SK-N-SH (cell line): Measurements from ENCODE around the gene IPPK. TPM values are rescaled to one million over a fixed set of nuclear protein-coding genes. Genes with fewer than 3 reads are reported as not detected.

ENCODE experiments used
- CTCF ChIA-PET: fragments of 300-600, 350-600 bp; formaldehyde crosslinking; extraction: SDS; loops from one replicate; lab custom pipeline; 2021; lab: Yijun Ruan, JAX
- POLR2A ChIA-PET: fragments of 350-600 bp; sonication (Branson Sonifier 250); formaldehyde crosslinking; extraction: SDS; loops from one replicate; lab custom pipeline; 2020; ENCODE audit warnings: antibody characterized with exemption, inconsistent platforms; lab: Yijun Ruan, JAX
- DNase-seq: peaks from one replicate; pipeline ENCODE4 v3.0.0; 2012
- H2AFZ ChIP-seq: fragments of 200-600 bp; sonication (generic); 2 replicates; pipeline ENCODE4 v1.8.1; 2016; ENCODE audit warnings: antibody characterized with exemption, mild to moderate bottlenecking, low read depth
- H3F3A ChIP-seq: fragments of 200-600 bp; sonication (generic); replicated peaks from 2 replicates; pipeline ENCODE3; 2016; ENCODE audit warnings: antibody characterized with exemption, mild to moderate bottlenecking; ENCODE audit not compliant: insufficient read depth
- H3K27ac ChIP-seq, 2 experiments: fragments of 200-500 bp in 1 of 2; fragments of 200-600 bp in 1 of 2; sonication (Bioruptor generic) in 1 of 2; sonication (generic), shearing (Covaris generic) in 1 of 2; 2 replicates each; pipeline versions ENCODE4 v1.5.1 to v1.6.1; 2014 to 2016; ENCODE audit warnings: low read depth in 2 of 2, inconsistent platforms in 1 of 2, low read length in 1 of 2, mild to moderate bottlenecking in 1 of 2, mixed read lengths in 1 of 2
- H3K27me3 ChIP-seq: fragments of 200-600 bp; sonication (generic), shearing (Covaris generic); 2 replicates; pipeline ENCODE4 v1.6.1; 2016; ENCODE audit warnings: mixed run types; ENCODE audit not compliant: insufficient read depth
- H3K36me3 ChIP-seq, 2 experiments: fragments of 200-500 bp in 1 of 2; fragments of 200-600 bp in 1 of 2; sonication (Bioruptor generic) in 1 of 2; sonication (generic) in 1 of 2; replicated peaks in 1 of 2; 2 replicates each; pipeline versions ENCODE3 to v1.5.1; 2014 to 2016; ENCODE audit warnings: low read length in 1 of 2, mild to moderate bottlenecking in 1 of 2; ENCODE audit not compliant: insufficient read depth in 2 of 2, control insufficient read depth in 1 of 2
- H3K4me1 ChIP-seq, 2 experiments: fragments of 200-500 bp in 1 of 2; fragments of 200-600 bp in 1 of 2; sonication (Bioruptor generic) in 1 of 2; sonication (generic), shearing (Covaris generic) in 1 of 2; 2 replicates each; pipeline versions ENCODE4 v1.5.1 to v1.6.1; 2014 to 2016; ENCODE audit warnings: low read depth in 1 of 2, low read length in 1 of 2, mixed run types in 1 of 2; ENCODE audit not compliant: insufficient read depth in 2 of 2, control insufficient read depth in 1 of 2
- H3K4me2 ChIP-seq: fragments of 200-600 bp; sonication (generic), shearing (Covaris generic); 2 replicates; pipeline ENCODE4 v1.6.1; 2017; ENCODE audit warnings: mixed run types
- H3K4me3 ChIP-seq, 2 experiments: fragments of 200-500 bp in 1 of 2; fragments of 200-600 bp in 1 of 2; sonication (Bioruptor generic) in 1 of 2; sonication (generic), shearing (Covaris generic) in 1 of 2; 2 replicates each; pipeline versions ENCODE4 v1.5.1 to v1.8.1; 2014 to 2016; ENCODE audit warnings: low read depth in 2 of 2, inconsistent platforms in 1 of 2, low read length in 1 of 2, mild to moderate bottlenecking in 1 of 2, mixed read lengths in 1 of 2, moderate library complexity in 1 of 2
- H3K79me2 ChIP-seq: fragments of 200-600 bp; sonication (generic); 2 replicates; pipeline ENCODE4 v1.8.1; 2017; ENCODE audit warnings: mild to moderate bottlenecking; ENCODE audit not compliant: insufficient read depth
- H3K9ac ChIP-seq: fragments of 200-600 bp; sonication (generic); 2 replicates; pipeline ENCODE4 v1.6.1; 2017; ENCODE audit warnings: mixed run types
- H3K9me2 ChIP-seq: fragments of 200-600 bp; sonication (generic); 2 replicates; pipeline ENCODE4 v1.6.1; 2017; ENCODE audit warnings: mixed run types
- H3K9me3 ChIP-seq: fragments of 200-600 bp; sonication (generic); 2 replicates; pipeline ENCODE4 v1.6.1; 2017; ENCODE audit warnings: mixed run types, mild to moderate bottlenecking, moderate library complexity
- H4K20me1 ChIP-seq: fragments of 200-600 bp; sonication (generic); 2 replicates; pipeline ENCODE4 v1.6.1; 2017; ENCODE audit warnings: mild to moderate bottlenecking, mixed run types; ENCODE audit not compliant: insufficient read depth
- EP300 ChIP-seq, 2 experiments: IDR thresholded peaks; 2 replicates each; pipeline versions ENCODE4 v1.4.0 to v1.6.1; 2012; ENCODE audit warnings: borderline replicate concordance in 1 of 2, low read depth in 1 of 2, low read length in 1 of 2
- FOXJ3 ChIP-seq: sonication (generic); formaldehyde crosslinking; IDR thresholded peaks from 2 replicates; pipeline ENCODE4 v1.5.1; 2020; ENCODE audit warnings: mild to moderate bottlenecking, missing genetic modification reagents
- IRF3 ChIP-seq: fragments of 150-350 bp; IDR thresholded peaks from 2 replicates; pipeline ENCODE4 v1.6.1; 2016; ENCODE audit warnings: mild to moderate bottlenecking, low read depth, low read length
- JUND ChIP-seq: IDR thresholded peaks from 2 replicates; pipeline ENCODE4 v1.4.0; 2012
- MAX ChIP-seq: IDR thresholded peaks from 2 replicates; pipeline ENCODE4 v1.4.0; 2012; ENCODE audit warnings: low read depth
- MEF2A ChIP-seq: IDR thresholded peaks from 2 replicates; pipeline ENCODE4 v1.4.0; 2012; ENCODE audit warnings: low read depth, borderline replicate concordance
- NFIC ChIP-seq: IDR thresholded peaks from 2 replicates; pipeline ENCODE4 v1.4.0; 2012; ENCODE audit warnings: borderline replicate concordance
- NRF1 ChIP-seq: IDR thresholded peaks from 2 replicates; pipeline ENCODE4 v1.6.1; 2012; ENCODE audit warnings: low read depth, mild to moderate bottlenecking, low read length
- POLR2AphosphoS5 ChIP-seq: IDR thresholded peaks from 2 replicates; pipeline ENCODE4 v1.6.1; 2012; ENCODE audit warnings: low read depth, low read length
- RAD21 ChIP-seq: IDR thresholded peaks from 2 replicates; pipeline ENCODE4 v1.6.1; 2012; ENCODE audit warnings: mild to moderate bottlenecking, low read length
- RCOR1 ChIP-seq: fragments of 150-350 bp; IDR thresholded peaks from 2 replicates; pipeline ENCODE4 v1.6.1; 2017; ENCODE audit warnings: antibody characterized with exemption, low read length
- RFX5 ChIP-seq: IDR thresholded peaks from 2 replicates; pipeline ENCODE4 v1.6.1; 2012; ENCODE audit warnings: mild to moderate bottlenecking, improper control_type of control experiment, low read length
- RXRA ChIP-seq: IDR thresholded peaks from 2 replicates; pipeline ENCODE4 v1.4.0; 2012; ENCODE audit warnings: low read depth, mild to moderate bottlenecking, borderline replicate concordance
- SIN3A ChIP-seq: IDR thresholded peaks from 2 replicates; pipeline ENCODE4 v1.6.1; 2012; ENCODE audit warnings: low read depth, mild to moderate bottlenecking, low read length, moderate library complexity, borderline replicate concordance
- TAF1 ChIP-seq: IDR thresholded peaks from 2 replicates; pipeline ENCODE4 v1.6.1; 2012; ENCODE audit warnings: low read depth, mild to moderate bottlenecking, low read length, moderate library complexity, borderline replicate concordance
- TCF12 ChIP-seq: IDR thresholded peaks from 2 replicates; pipeline ENCODE4 v1.4.0; 2012
- YY1 ChIP-seq: IDR thresholded peaks from 2 replicates; pipeline ENCODE4 v1.4.0; 2012; ENCODE audit warnings: low read depth, mild to moderate bottlenecking
- ZBTB33 ChIP-seq: IDR thresholded peaks from 2 replicates; pipeline ENCODE4 v1.4.0; 2012; ENCODE audit warnings: low read depth, borderline replicate concordance
- WGBS: methylation state at CpG from one replicate; pipeline ENCODE4 v1.1.6; 2017; ENCODE audit warnings: low lambda C conversion rate; 5-methylcytosine and 5-hydroxymethylcytosine counted together
- polyA plus RNA-seq, 3 experiments: library from polyadenylated mRNA; depleted of rRNA; stranded (reverse); fragments of >200 nt; gene quantifications; 2 replicates each; pipeline ENCODE4 v1.2.3, GENCODE V29; 2012
- TF ChIP-seq, protein P1 (sequence below): fragments of 200-600 bp; sonication (generic); IDR thresholded peaks from 2 replicates; pipeline ENCODE4 v1.6.1; 2017; ENCODE audit warnings: antibody characterized with exemption, mild to moderate bottlenecking, moderate library complexity
- TF ChIP-seq, protein P2 (sequence below): IDR thresholded peaks from 2 replicates; pipeline ENCODE4; 2012
- TF ChIP-seq, protein P3 (sequence below): fragments of 150-350 bp; IDR thresholded peaks from 2 replicates; pipeline ENCODE4 v1.6.1; 2017; ENCODE audit warnings: antibody characterized with exemption, low read length, low read depth, borderline replicate concordance

The IPPK gene
- polyA plus RNA-seq, 1 of the 3 experiments (the other 2 are of a cell fraction), result 16.5 TPM

- H2AFZ ChIP-seq, result no peak overlapping the region
- H4K20me1 ChIP-seq, result no peaks in the 10 kb centered on the region
- H3K79me2 ChIP-seq, result no peaks in the 10 kb centered on the region
- WGBS, result 22% methylated on average over 4 of the region's 4 CpGs
- peaks cover 0 to 17% of the 10 kb centered on the region in 2 experiments for H3K36me3 ChIP-seq
- peak; percentile 82 for DNase-seq
- no peak overlapping the region for H3K4me3 ChIP-seq
- H3F3A ChIP-seq, result no peaks in the 10 kb centered on the region
- TF ChIP-seq, protein P1, sequence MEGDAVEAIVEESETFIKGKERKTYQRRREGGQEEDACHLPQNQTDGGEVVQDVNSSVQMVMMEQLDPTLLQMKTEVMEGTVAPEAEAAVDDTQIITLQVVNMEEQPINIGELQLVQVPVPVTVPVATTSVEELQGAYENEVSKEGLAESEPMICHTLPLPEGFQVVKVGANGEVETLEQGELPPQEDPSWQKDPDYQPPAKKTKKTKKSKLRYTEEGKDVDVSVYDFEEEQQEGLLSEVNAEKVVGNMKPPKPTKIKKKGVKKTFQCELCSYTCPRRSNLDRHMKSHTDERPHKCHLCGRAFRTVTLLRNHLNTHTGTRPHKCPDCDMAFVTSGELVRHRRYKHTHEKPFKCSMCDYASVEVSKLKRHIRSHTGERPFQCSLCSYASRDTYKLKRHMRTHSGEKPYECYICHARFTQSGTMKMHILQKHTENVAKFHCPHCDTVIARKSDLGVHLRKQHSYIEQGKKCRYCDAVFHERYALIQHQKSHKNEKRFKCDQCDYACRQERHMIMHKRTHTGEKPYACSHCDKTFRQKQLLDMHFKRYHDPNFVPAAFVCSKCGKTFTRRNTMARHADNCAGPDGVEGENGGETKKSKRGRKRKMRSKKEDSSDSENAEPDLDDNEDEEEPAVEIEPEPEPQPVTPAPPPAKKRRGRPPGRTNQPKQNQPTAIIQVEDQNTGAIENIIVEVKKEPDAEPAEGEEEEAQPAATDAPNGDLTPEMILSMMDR, result no peak
- TF ChIP-seq MAX (0 out of 2 replicates have a peak, but pooled peaks have one; percentile 27), RFX5 (no peak), RCOR1 (peak; percentile 70), SIN3A (no peak), IRF3 (no peak), JUND (no peak), TAF1 (no peak), FOXJ3 (no peak), ZBTB33 (no peak), EP300 (IDR thresholded peaks at IDR 0.05; ENCODE audit: borderline replicate concordance in 1 of 2, low read depth in 1 of 2, low read length in 1 of 2) (peak in 1 of 2 experiments; percentile 31; a peak in 1 of 4 replicates), POLR2AphosphoS5 (peak; percentile 71), NRF1 (no peak), RAD21 (no peak), YY1 (no peak), NFIC (peak; percentile 55; the same call in 1 of the 2 replicates), RXRA (no peak), TCF12 (peak; percentile 99), MEF2A (no peak)
- TF ChIP-seq, protein P2, sequence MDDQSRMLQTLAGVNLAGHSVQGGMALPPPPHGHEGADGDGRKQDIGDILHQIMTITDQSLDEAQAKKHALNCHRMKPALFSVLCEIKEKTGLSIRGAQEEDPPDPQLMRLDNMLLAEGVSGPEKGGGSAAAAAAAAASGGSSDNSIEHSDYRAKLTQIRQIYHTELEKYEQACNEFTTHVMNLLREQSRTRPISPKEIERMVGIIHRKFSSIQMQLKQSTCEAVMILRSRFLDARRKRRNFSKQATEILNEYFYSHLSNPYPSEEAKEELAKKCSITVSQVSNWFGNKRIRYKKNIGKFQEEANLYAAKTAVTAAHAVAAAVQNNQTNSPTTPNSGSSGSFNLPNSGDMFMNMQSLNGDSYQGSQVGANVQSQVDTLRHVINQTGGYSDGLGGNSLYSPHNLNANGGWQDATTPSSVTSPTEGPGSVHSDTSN, result peak; percentile 68
- TF ChIP-seq, protein P3, sequence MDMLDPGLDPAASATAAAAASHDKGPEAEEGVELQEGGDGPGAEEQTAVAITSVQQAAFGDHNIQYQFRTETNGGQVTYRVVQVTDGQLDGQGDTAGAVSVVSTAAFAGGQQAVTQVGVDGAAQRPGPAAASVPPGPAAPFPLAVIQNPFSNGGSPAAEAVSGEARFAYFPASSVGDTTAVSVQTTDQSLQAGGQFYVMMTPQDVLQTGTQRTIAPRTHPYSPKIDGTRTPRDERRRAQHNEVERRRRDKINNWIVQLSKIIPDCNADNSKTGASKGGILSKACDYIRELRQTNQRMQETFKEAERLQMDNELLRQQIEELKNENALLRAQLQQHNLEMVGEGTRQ, result no peak
- TF ChIP-seq, all 33 proteins: peak for 7
- H3K27ac ChIP-seq, result peak overlapping the region; percentile 7 to 64; a peak in 3 of 4 replicates
- H3K4me1 ChIP-seq, result peaks cover 5 to 25% of the 10 kb centered on the region in 2 experiments
- H3K9me3 ChIP-seq, result peaks cover 4% of the 10 kb centered on the region; the same call in 1 of the 2 replicates
- POLR2A ChIA-PET, result interaction anchor here (1.2 kb wide), 1 partner anchor 21 kb away, joined by 3 read pairs; no protein-coding TSS in a partner anchor
- H3K9ac ChIP-seq, result no peak overlapping the region
- H3K9me2 ChIP-seq, result no peaks in the 10 kb centered on the region
- no peaks in the 10 kb centered on the region for H3K27me3 ChIP-seq
- CTCF ChIA-PET, result interaction anchor here (1.1 to 2.8 kb wide), 4 partner anchors 18 to 106 kb away, joined by 3 to 16 read pairs (median 5); no protein-coding TSS in a partner anchor
- peak overlapping the region; percentile 14; the same call in 1 of the 2 replicates for H3K4me2 ChIP-seq
Observed at GRCh38 chr9:92607773-92608172, 62.2 kb downstream of the IPPK start.
